ENCODE data around the gene B3GNT5. TPM values are rescaled to one million over a fixed set of nuclear protein-coding genes. Genes with fewer than 3 reads are reported as not detected.

Gene B3GNT5
- total RNA-seq, 2 donors from 2014 or later = 10.5 to 18.0 TPM

DNA sequence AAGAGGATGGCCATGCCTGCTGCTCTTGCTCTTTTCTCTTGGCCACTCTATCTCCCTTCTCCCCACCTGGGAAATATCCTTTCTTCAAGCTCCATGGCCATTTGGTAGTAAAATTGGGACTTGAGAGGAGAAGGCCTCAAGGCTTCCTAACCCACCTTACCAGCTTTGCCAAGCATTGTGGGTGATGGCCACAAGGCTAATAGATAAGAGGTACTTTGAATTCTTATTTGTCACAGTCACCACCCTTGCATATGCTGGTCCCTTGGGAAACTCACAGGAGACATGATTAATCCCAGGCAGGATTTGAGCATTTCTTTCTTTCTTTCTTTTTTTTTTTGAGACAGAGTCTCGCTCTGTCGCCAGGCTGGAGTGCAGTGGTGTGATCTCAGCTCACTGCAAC lies 37.2 kb downstream of the B3GNT5 start:
- Histone ChIP-seq H3K4me1 (ENCODE audit: control insufficient read depth, insufficient read depth, low read length) (no peaks in the 10 kb centered on the region), H3K27ac (ENCODE audit: low read depth, low read length) (no peak overlapping the region), H3K9me3 (ENCODE audit: control insufficient read depth, low read length) (no peaks in the 10 kb centered on the region), H3K9ac (ENCODE audit: extremely low read depth, low read length, poor library complexity, severe bottlenecking) (no peak overlapping the region), H3K36me3 (ENCODE audit: control insufficient read depth, insufficient read depth, low read length) (peaks cover 94% of the 10 kb centered on the region), H3K27me3 (ENCODE audit: control insufficient read depth, insufficient read depth, low read length, poor library complexity, severe bottlenecking) (no peaks in the 10 kb centered on the region), H3K4me3 (ENCODE audit: low read length) (no peak overlapping the region)
- H3K27me3 Mint-ChIP-seq (ENCODE audit: insufficient read depth) = no peaks in the 10 kb centered on the region
- WGBS, 2 experiments (ENCODE audit: insufficient coverage in 1 of 2, insufficient read length in 1 of 2) = 98 to 100% methylated on average over 2 of the region's 2 CpGs
- no peak for DNase-seq
- no peak for TF ChIP-seq CTCF (conservative IDR thresholded peaks at IDR 0.05)
- no peak overlapping the region for H3K4me3 Mint-ChIP-seq
- H3K4me1 Mint-ChIP-seq = no peaks in the 10 kb centered on the region
- H3K27ac Mint-ChIP-seq = no peak overlapping the region
- no peaks in the 10 kb centered on the region for H3K9me3 Mint-ChIP-seq
- peaks cover 80% of the 10 kb centered on the region for H3K36me3 Mint-ChIP-seq (ENCODE audit: low read depth)

DNA sequence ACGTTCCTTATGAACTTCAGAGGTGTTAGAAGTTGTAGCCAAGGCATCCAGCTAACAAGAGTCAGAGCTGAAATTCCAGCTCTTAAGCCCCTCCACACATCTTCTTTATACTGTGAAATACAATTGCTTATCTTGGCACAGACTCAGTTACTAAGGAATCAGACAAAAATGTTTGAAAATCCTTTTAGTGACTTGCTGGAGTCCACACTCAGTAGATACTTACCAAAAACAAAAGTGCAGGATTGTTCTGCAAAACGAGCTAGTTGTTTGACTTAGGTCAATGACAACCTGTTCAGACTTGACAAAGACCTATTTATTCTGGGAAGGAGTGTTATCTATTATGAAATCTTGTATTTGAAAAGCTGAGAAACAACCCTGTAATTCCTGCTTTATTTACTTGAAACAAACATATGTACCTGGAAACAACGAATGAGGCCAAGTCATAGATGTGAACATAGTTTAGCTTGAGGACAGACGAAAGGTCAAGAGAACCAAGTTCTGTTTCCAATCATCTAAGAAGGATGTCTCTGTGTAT lies 38.5 kb downstream of the B3GNT5 start:
- no peak for TF ChIP-seq CTCF (conservative IDR thresholded peaks at IDR 0.05)
- 96% methylated on average over 3 to 4 of the region's 4 CpGs for WGBS, 2 experiments (ENCODE audit: insufficient coverage in 1 of 2, insufficient read length in 1 of 2)
- Mint-ChIP-seq H3K9me3 (no peaks in the 10 kb centered on the region), H3K27me3 (ENCODE audit: insufficient read depth) (no peaks in the 10 kb centered on the region), H3K4me3 (no peak overlapping the region), H3K36me3 (ENCODE audit: low read depth) (peaks cover 84% of the 10 kb centered on the region), H3K27ac (no peak overlapping the region), H3K4me1 (no peaks in the 10 kb centered on the region)
- Histone ChIP-seq H3K4me3 (ENCODE audit: low read length) (no peak overlapping the region), H3K9ac (ENCODE audit: extremely low read depth, low read length, poor library complexity, severe bottlenecking) (no peak overlapping the region), H3K27me3 (ENCODE audit: control insufficient read depth, insufficient read depth, low read length, poor library complexity, severe bottlenecking) (no peaks in the 10 kb centered on the region), H3K4me1 (ENCODE audit: control insufficient read depth, insufficient read depth, low read length) (no peaks in the 10 kb centered on the region), H3K27ac (ENCODE audit: low read depth, low read length) (no peak overlapping the region), H3K36me3 (ENCODE audit: control insufficient read depth, insufficient read depth, low read length) (peaks cover 94% of the 10 kb centered on the region), H3K9me3 (ENCODE audit: control insufficient read depth, low read length) (no peaks in the 10 kb centered on the region)
- DNase-seq = no peak

- Mint-ChIP-seq H3K4me1 (no peaks in the 10 kb centered on the region), H3K27me3 (ENCODE audit: insufficient read depth) (no peaks in the 10 kb centered on the region), H3K9me3 (no peaks in the 10 kb centered on the region), H3K36me3 (ENCODE audit: low read depth) (peaks cover 86% of the 10 kb centered on the region), H3K27ac (no peak overlapping the region), H3K4me3 (no peak overlapping the region)
- WGBS, 2 experiments (ENCODE audit: insufficient coverage in 1 of 2, insufficient read length in 1 of 2) = 92 to 94% methylated on average over 2 of the region's 2 CpGs
- Histone ChIP-seq H3K36me3 (ENCODE audit: control insufficient read depth, insufficient read depth, low read length) (peaks cover 94% of the 10 kb centered on the region), H3K9ac (ENCODE audit: extremely low read depth, low read length, poor library complexity, severe bottlenecking) (no peak overlapping the region), H3K27me3 (ENCODE audit: control insufficient read depth, insufficient read depth, low read length, poor library complexity, severe bottlenecking) (no peaks in the 10 kb centered on the region), H3K27ac (ENCODE audit: low read depth, low read length) (no peak overlapping the region), H3K9me3 (ENCODE audit: control insufficient read depth, low read length) (no peaks in the 10 kb centered on the region), H3K4me3 (ENCODE audit: low read length) (no peak overlapping the region), H3K4me1 (ENCODE audit: control insufficient read depth, insufficient read depth, low read length) (no peaks in the 10 kb centered on the region)
- TF ChIP-seq CTCF (conservative IDR thresholded peaks at IDR 0.05) = no peak
- no peak for DNase-seq
Measured at GRCh38 chr3:183293966-183294365, 40.9 kb downstream of the B3GNT5 start.

All from endodermal cell (in vitro differentiated cells).